ENCODE results near the gene SCN1A. TPM values are rescaled to one million over a fixed set of nuclear protein-coding genes. Genes with fewer than 3 reads are reported as not detected.

SCN1A gene
- total RNA-seq, 1 experiment from 2014 or later, result 1.6 TPM

DNA sequence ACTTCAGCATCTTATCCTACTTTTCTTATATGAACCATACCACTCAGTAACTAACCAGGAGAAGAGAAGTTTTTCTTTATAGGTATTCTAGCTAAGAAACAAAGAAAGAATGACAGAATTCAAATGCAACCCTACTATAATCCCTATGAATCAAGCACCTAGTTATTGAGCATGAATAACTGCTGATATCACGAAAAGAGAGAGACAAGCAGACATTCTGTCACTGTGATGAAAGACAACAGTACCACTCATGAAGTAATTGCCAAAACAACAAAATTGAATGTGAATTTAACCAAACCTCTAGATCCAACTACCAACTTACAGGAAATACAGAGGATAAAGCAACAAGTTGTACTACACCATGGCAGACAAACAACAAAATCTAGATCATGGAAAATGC, 189.6 kb downstream of the SCN1A start:
- H3K27ac Mint-ChIP-seq, result peak overlapping the region; percentile 92
- no peak for ATAC-seq
- no peak for DNase-seq (ENCODE audit: low spot score)
- H3K27me3 Mint-ChIP-seq (ENCODE audit: low read depth), result no peaks in the 10 kb centered on the region
- peaks cover 23% of the 10 kb centered on the region for H3K36me3 Mint-ChIP-seq
- H3K9me3 Mint-ChIP-seq, result no peaks in the 10 kb centered on the region
- CTCF ChIA-PET, result no interaction called here
- TF ChIP-seq IRF2 (CRISPR knock-in tag; IDR thresholded peaks at IDR 0.05; ENCODE audit: borderline replicate concordance, low read depth), result no peak
- TF ChIP-seq, protein P1, sequence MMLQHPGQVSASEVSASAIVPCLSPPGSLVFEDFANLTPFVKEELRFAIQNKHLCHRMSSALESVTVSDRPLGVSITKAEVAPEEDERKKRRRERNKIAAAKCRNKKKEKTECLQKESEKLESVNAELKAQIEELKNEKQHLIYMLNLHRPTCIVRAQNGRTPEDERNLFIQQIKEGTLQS (CRISPR knock-in tag; conservative IDR thresholded peaks at IDR 0.05), result no peak
- no peak for TF ChIP-seq EMX1 (CRISPR knock-in tag; IDR thresholded peaks at IDR 0.05)
- no peak for TF ChIP-seq CDX4 (CRISPR knock-in tag; IDR thresholded peaks at IDR 0.05; ENCODE audit: borderline replicate concordance)
- TF ChIP-seq USF2 (CRISPR knock-in tag; IDR thresholded peaks at IDR 0.05), result no peak
- TF ChIP-seq, protein P2, sequence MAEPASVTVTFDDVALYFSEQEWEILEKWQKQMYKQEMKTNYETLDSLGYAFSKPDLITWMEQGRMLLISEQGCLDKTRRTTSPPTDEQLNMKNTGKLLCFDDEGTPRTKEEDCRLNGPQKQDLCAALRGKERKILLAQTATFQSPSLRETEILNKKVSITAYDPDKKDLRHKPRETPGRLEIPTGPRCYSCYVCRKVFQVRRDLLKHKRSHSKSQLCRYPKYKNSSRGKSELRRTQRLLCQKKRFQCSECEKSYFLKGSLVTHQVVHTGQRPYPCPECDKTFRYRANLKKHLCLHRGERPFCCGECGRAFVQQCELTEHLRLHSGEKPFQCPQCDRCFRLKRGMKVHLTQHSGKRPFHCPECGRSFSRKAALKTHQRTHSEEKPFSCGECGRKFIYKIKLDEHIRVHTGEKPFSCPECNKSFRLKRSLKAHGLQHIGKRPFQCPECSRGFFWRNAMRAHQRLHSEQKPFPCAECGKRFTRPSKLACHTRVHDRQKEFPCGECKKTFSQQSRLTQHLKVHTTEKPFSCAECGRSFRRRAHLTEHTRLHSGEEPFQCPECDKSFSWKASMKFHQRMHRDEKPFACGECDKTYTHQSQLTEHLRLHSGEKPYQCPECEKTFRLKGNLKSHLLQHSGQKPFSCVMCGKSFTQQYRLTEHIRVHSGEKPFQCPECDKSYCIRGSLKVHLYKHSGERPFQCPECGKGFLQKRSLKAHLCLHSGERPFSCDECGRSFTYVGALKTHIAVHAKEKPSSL (CRISPR knock-in tag; conservative IDR thresholded peaks at IDR 0.05), result no peak
- no peak for TF ChIP-seq SMAD4 (CRISPR knock-in tag; IDR thresholded peaks at IDR 0.05)
- TF ChIP-seq GRHL2 (CRISPR knock-in tag; IDR thresholded peaks at IDR 0.05; ENCODE audit: insufficient replicate concordance, severe bottlenecking), result no peak
- TF ChIP-seq TP53 (CRISPR knock-in tag; IDR thresholded peaks at IDR 0.05), result no peak
- no peak for TF ChIP-seq AFF4 (CRISPR knock-in tag; IDR thresholded peaks at IDR 0.05; ENCODE audit: borderline replicate concordance)
- no peak for TF ChIP-seq ZNF263 (CRISPR knock-in tag; IDR thresholded peaks at IDR 0.05; ENCODE audit: low read depth)
- no peak for TF ChIP-seq ZBTB43 (CRISPR knock-in tag; IDR thresholded peaks at IDR 0.05)
- no peak for TF ChIP-seq ZBTB21 (CRISPR knock-in tag; IDR thresholded peaks at IDR 0.05; ENCODE audit: borderline replicate concordance)
- no peak for TF ChIP-seq NFYB (CRISPR knock-in tag; conservative IDR thresholded peaks at IDR 0.05; ENCODE audit: low read depth)
- TF ChIP-seq FOXP1 (CRISPR knock-in tag; IDR thresholded peaks at IDR 0.05; ENCODE audit: borderline replicate concordance), result no peak
- TF ChIP-seq SOX15 (CRISPR knock-in tag; IDR thresholded peaks at IDR 0.05), result no peak
- TF ChIP-seq SP1 (CRISPR knock-in tag; conservative IDR thresholded peaks at IDR 0.05), result no peak
- TF ChIP-seq SMAD3 (CRISPR knock-in tag; IDR thresholded peaks at IDR 0.05; ENCODE audit: borderline replicate concordance), result no peak
- H3K4me1 Mint-ChIP-seq, result peaks cover 13% of the 10 kb centered on the region
- no peak overlapping the region for H3K4me3 Mint-ChIP-seq
- POLR2A ChIA-PET, result no interaction called here

Other genes starting within 250 kb of the SCN1A start
- gene TTC21B, start 174.2 kb downstream of the SCN1A start, total RNA-seq (2021), result 16.9 to 20.8 TPM (median 17.8 TPM) in 3 replicates
- 7.3 to 9.8 TPM (median 8.2 TPM) in 3 replicates for gene SCN9A, start 247.9 kb upstream of the SCN1A start, total RNA-seq (2021)

Data from WTC11 (cell line).